DOHH2 (cell line): ENCODE measurements around the gene APOBEC2.

ENCODE experiments used
- CTCF ChIP-seq: fragments of 200-600 bp; sonication (generic); IDR thresholded peaks from one replicate; pipeline ENCODE4 v1.5.1; 2014; ENCODE audit warnings: antibody characterized with exemption, mild to moderate bottlenecking, low read depth, low read length; ENCODE audit not compliant: poor library complexity, severe bottlenecking
- EZH2phosphoT487 ChIP-seq: fragments of 200-600 bp; sonication (generic); IDR thresholded peaks from 2 replicates; pipeline ENCODE4 v1.6.1; 2017; ENCODE audit warnings: borderline replicate concordance, mild to moderate bottlenecking, antibody characterized with exemption, low read length, moderate library complexity, mixed read lengths

- TF ChIP-seq CTCF (peak; percentile 20), EZH2phosphoT487 (no peak)
These were observed 20.4 kb downstream of the APOBEC2 start for GRCh38 chr6:41073203-41073967.
